D721Med (cell line): Measurements from ENCODE around the gene CACNA2D1.

Experiments
- DNase-seq: peaks from one replicate; pipeline ENCODE4 v3.0.0; 2011; ENCODE audit warnings: low spot score; ENCODE audit not compliant: insufficient read length
- FAIRE-seq: peaks from 2 replicates; lab custom pipeline; 2011; peaks lifted over from hg19 to GRCh38; lab: Jason Lieb, UNC
- CTCF ChIP-seq: IDR thresholded peaks from 2 replicates; pipeline ENCODE4 v1.5.1; 2012; ENCODE audit warnings: mild to moderate bottlenecking, control low read depth; ENCODE audit not compliant: insufficient read depth; ENCODE audit errors: missing control alignments

The CACNA2D1 gene

DNA sequence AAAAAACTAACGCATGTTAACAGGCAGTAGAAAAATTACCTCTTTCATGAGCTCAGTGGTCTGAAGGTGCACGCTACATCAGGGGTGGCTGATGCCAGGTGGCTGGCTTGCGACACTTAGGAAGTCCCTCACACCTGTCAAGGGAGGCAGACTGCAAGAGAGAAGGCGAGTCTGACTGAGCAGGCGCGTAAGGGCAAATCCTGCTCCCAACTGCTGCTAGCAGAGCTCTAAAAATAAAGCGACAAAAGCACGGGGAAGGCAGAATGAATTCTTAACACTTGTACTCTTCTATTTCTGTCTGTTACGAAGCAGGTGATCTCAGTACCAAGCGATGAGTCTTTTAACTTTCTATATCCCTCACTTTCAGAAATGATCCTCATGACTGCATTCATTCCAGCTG, 33.1 kb downstream of the CACNA2D1 start:
- DNase-seq (no peak), FAIRE-seq (no peak)
- no peak for TF ChIP-seq CTCF

DNA sequence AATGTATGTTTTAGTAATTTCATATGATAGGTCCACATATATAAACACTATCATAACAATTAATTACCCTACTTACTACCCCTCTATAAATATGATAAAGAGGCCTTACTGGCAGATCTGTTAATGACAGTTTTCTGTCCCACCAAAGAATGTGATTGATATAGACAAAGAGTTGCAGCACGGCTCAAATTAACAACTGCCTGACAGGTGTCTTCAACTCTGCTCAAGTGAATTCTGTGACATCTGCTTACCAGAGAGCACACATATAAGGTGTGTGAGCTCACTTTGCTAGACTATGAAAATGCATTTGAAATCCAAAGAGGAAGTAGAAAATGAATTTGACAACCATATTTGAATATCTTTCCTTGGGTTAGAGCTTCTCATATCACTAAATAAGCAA, 36.6 kb downstream of the CACNA2D1 start:
- FAIRE-seq (no peak), DNase-seq (no peak)
- TF ChIP-seq CTCF, result no peak

DNA sequence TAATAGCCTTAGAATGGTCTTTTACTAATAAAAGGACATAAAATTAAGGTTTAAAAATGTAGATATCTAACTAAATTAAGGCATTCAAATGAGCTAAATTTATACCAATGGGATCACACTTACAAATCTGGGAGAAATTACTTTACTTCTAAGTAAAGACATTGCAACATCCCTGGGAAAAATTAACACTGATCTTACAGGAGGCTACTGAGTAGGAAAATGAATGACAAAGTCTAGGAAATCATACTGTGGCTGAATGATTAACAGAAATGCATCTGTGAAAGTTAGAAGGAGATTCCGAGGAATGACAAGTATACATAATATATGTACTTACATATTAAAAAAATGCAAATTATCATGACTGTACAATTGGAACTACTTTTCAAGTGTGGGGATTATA, 38.3 kb downstream of the CACNA2D1 start:
- no peak for DNase-seq
- TF ChIP-seq CTCF, result no peak
- no peak for FAIRE-seq

DNA sequence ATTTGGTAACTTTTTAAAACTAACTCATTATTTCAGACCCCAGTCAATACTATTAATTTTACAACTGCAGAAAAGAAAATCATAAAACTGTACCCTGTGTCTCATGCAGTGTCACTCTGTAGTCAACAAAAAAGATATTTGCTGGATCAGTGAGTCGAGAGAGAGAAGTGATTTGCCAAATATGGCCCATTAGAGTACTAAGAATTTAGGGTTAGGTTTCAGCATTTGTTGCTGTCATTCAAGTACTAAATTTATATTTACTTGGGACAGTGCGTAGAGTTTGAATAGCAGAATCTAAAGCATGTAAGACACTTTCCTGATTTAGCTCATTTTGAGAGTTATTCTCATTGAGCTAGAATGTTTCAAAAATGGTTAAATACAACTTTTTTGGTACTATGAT, 38.9 kb downstream of the CACNA2D1 start:
- FAIRE-seq (no peak), DNase-seq (no peak)
- TF ChIP-seq CTCF, result no peak

DNA sequence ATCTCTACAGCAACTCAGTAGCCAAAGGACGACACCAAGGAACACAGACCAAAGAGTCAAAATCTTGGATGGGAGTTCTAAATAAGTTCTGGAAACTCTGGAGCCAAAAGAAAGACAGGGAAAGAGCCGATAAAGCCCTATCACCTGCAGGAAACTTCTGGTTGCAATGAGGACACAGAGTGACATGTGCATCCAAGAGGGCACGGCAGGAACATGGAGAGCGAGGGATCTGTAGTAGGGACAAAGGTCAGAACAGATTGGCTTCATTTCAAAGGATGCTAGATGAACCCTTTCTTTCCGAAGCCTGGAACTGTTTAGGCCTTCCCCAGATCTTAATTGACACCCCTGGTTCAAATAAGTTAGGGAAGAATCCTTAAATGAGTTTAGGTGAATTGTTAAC, 39.5 kb downstream of the CACNA2D1 start:
- FAIRE-seq (no peak), DNase-seq (no peak)
- no peak for TF ChIP-seq CTCF

DNA sequence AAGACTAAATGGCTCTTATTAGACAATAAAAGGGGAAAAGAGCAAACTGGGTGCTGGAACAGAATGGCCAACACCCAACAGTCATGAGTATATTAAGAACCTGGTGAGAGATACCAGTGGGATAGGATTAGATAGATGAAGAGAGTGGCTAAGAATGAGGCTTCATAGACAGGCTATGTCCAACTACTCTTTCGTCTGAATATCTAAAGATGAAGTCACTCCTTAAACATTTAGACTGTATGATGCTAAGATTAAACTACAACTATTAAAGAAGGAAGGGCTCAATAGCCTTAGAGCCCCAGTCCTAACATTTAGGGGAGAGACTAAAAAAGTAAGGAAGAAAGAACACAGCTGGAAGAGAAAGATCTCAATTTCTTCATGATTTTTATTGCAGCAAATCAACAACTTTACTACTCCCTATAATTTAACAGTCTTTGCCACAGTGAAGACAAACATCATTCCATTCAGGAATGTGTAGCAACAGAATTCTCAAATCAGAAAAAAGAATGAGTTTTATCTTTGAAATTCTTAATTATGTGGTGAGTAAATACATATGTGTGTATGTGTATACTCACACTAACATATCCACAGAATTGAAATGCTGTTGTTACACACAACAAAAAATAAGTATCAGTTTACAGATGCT, 45.6 kb downstream of the CACNA2D1 start:
- FAIRE-seq (peak; percentile 67), DNase-seq (no peak)
- TF ChIP-seq CTCF, result no peak

- no peak for TF ChIP-seq CTCF
- FAIRE-seq, result no peak
- no peak for DNase-seq
Measured at GRCh38 chr7:82396343-82396742, 47.2 kb downstream of the CACNA2D1 start.
